ENCODE measurements around the gene POM121C.
"Not testable (repeated sequence)": the region's sequence is repeated elsewhere in the genome, so short reads cannot be mapped to it uniquely, and the experiment has no call there.

Gene POM121C

GRCh38 chr7:75477457-75477856 lies 8.6 kb downstream of the POM121C start:
- H3K9me3 ChIP-seq (ENCODE audit: insufficient read depth, low read depth, low read length); H3K27ac ChIP-seq (ENCODE audit: low read length); H3K27me3 ChIP-seq (ENCODE audit: insufficient read depth, low read length); H3K36me3 ChIP-seq (ENCODE audit: insufficient read depth, low read depth, low read length); H3K4me3 ChIP-seq (ENCODE audit: low read length); H3K4me1 ChIP-seq (ENCODE audit: insufficient read depth, low read length); H3K9ac ChIP-seq (ENCODE audit: low read depth, low read length): not testable (repeated sequence)

GRCh38 chr7:75470166-75470565 lies 15.9 kb downstream of the POM121C start:
- H3K36me3 ChIP-seq (ENCODE audit: insufficient read depth, low read depth, low read length), result peaks cover 16% of the 10 kb centered on the region
- H3K4me1 ChIP-seq (ENCODE audit: insufficient read depth, low read length); H3K9me3 ChIP-seq (ENCODE audit: insufficient read depth, low read depth, low read length); H3K4me3 ChIP-seq (ENCODE audit: low read length); H3K9ac ChIP-seq (ENCODE audit: low read depth, low read length); H3K27ac ChIP-seq (ENCODE audit: low read length); H3K27me3 ChIP-seq (ENCODE audit: insufficient read depth, low read length): not testable (repeated sequence)

- H3K27ac ChIP-seq (ENCODE audit: low read length); H3K36me3 ChIP-seq (ENCODE audit: insufficient read depth, low read depth, low read length); H3K4me3 ChIP-seq (ENCODE audit: low read length); H3K9me3 ChIP-seq (ENCODE audit: insufficient read depth, low read depth, low read length); H3K4me1 ChIP-seq (ENCODE audit: insufficient read depth, low read length); H3K9ac ChIP-seq (ENCODE audit: low read depth, low read length); H3K27me3 ChIP-seq (ENCODE audit: insufficient read depth, low read length): not testable (repeated sequence)
These were observed 25.6 kb downstream of the POM121C start for GRCh38 chr7:75460541-75460940.

GRCh38 chr7:75458034-75458433 lies 28.1 kb downstream of the POM121C start:
- not testable (repeated sequence) for H3K9me3 ChIP-seq (ENCODE audit: insufficient read depth, low read depth, low read length); H3K27ac ChIP-seq (ENCODE audit: low read length); H3K27me3 ChIP-seq (ENCODE audit: insufficient read depth, low read length); H3K4me1 ChIP-seq (ENCODE audit: insufficient read depth, low read length); H3K36me3 ChIP-seq (ENCODE audit: insufficient read depth, low read depth, low read length); H3K9ac ChIP-seq (ENCODE audit: low read depth, low read length); H3K4me3 ChIP-seq (ENCODE audit: low read length)

- not testable (repeated sequence) for H3K27me3 ChIP-seq (ENCODE audit: insufficient read depth, low read length); H3K4me1 ChIP-seq (ENCODE audit: insufficient read depth, low read length); H3K4me3 ChIP-seq (ENCODE audit: low read length); H3K27ac ChIP-seq (ENCODE audit: low read length); H3K9ac ChIP-seq (ENCODE audit: low read depth, low read length); H3K36me3 ChIP-seq (ENCODE audit: insufficient read depth, low read depth, low read length); H3K9me3 ChIP-seq (ENCODE audit: insufficient read depth, low read depth, low read length)
These were observed 29.7 kb downstream of the POM121C start for GRCh38 chr7:75456403-75456802.

GRCh38 chr7:75452494-75452955 lies 33.6 kb downstream of the POM121C start:
- not testable (repeated sequence) for H3K27ac ChIP-seq (ENCODE audit: low read length); H3K9me3 ChIP-seq (ENCODE audit: insufficient read depth, low read depth, low read length); H3K4me1 ChIP-seq (ENCODE audit: insufficient read depth, low read length); H3K9ac ChIP-seq (ENCODE audit: low read depth, low read length); H3K4me3 ChIP-seq (ENCODE audit: low read length); H3K36me3 ChIP-seq (ENCODE audit: insufficient read depth, low read depth, low read length); H3K27me3 ChIP-seq (ENCODE audit: insufficient read depth, low read length)

GRCh38 chr7:75449946-75450345 lies 36.2 kb downstream of the POM121C start:
- H3K9me3 ChIP-seq (ENCODE audit: insufficient read depth, low read depth, low read length); H3K36me3 ChIP-seq (ENCODE audit: insufficient read depth, low read depth, low read length); H3K4me3 ChIP-seq (ENCODE audit: low read length); H3K9ac ChIP-seq (ENCODE audit: low read depth, low read length); H3K27me3 ChIP-seq (ENCODE audit: insufficient read depth, low read length); H3K4me1 ChIP-seq (ENCODE audit: insufficient read depth, low read length); H3K27ac ChIP-seq (ENCODE audit: low read length): not testable (repeated sequence)

- not testable (repeated sequence) for H3K27me3 ChIP-seq (ENCODE audit: insufficient read depth, low read length); H3K4me1 ChIP-seq (ENCODE audit: insufficient read depth, low read length); H3K9me3 ChIP-seq (ENCODE audit: insufficient read depth, low read depth, low read length)
- H3K36me3 ChIP-seq (ENCODE audit: insufficient read depth, low read depth, low read length), result peaks cover 31% of the 10 kb centered on the region
- peak overlapping the region; percentile 81 for H3K9ac ChIP-seq (ENCODE audit: low read depth, low read length)
- H3K4me3 ChIP-seq (ENCODE audit: low read length), result peak overlapping the region; percentile 71
- peak overlapping the region; percentile 24 for H3K27ac ChIP-seq (ENCODE audit: low read length)
These were observed 43.5 kb downstream of the POM121C start for GRCh38 chr7:75442465-75443111.

GRCh38 chr7:75442101-75442464 lies 44.0 kb downstream of the POM121C start:
- Histone ChIP-seq H3K4me3 (ENCODE audit: low read length) (peak overlapping the region; percentile 54; the same call in 1 of the 2 replicates), H3K36me3 (ENCODE audit: insufficient read depth, low read depth, low read length) (peaks cover 35% of the 10 kb centered on the region)
- not testable (repeated sequence) for H3K9ac ChIP-seq (ENCODE audit: low read depth, low read length); H3K27me3 ChIP-seq (ENCODE audit: insufficient read depth, low read length); H3K27ac ChIP-seq (ENCODE audit: low read length); H3K4me1 ChIP-seq (ENCODE audit: insufficient read depth, low read length); H3K9me3 ChIP-seq (ENCODE audit: insufficient read depth, low read depth, low read length)

GRCh38 chr7:75439000-75439399 lies 47.1 kb downstream of the POM121C start:
- not testable (repeated sequence) for H3K4me1 ChIP-seq (ENCODE audit: insufficient read depth, low read length); H3K9ac ChIP-seq (ENCODE audit: low read depth, low read length); H3K4me3 ChIP-seq (ENCODE audit: low read length); H3K27ac ChIP-seq (ENCODE audit: low read length); H3K27me3 ChIP-seq (ENCODE audit: insufficient read depth, low read length); H3K9me3 ChIP-seq (ENCODE audit: insufficient read depth, low read depth, low read length)
- peaks cover 65% of the 10 kb centered on the region for H3K36me3 ChIP-seq (ENCODE audit: insufficient read depth, low read depth, low read length)

- H3K9me3 ChIP-seq (ENCODE audit: insufficient read depth, low read depth, low read length); H3K27me3 ChIP-seq (ENCODE audit: insufficient read depth, low read length); H3K9ac ChIP-seq (ENCODE audit: low read depth, low read length); H3K4me3 ChIP-seq (ENCODE audit: low read length); H3K4me1 ChIP-seq (ENCODE audit: insufficient read depth, low read length); H3K27ac ChIP-seq (ENCODE audit: low read length): not testable (repeated sequence)
- H3K36me3 ChIP-seq (ENCODE audit: insufficient read depth, low read depth, low read length), result peaks cover 22% of the 10 kb centered on the region; the same call in 1 of the 2 replicates
These were observed 62.6 kb downstream of the POM121C start for GRCh38 chr7:75423481-75423880.

- not testable (repeated sequence) for H3K9ac ChIP-seq (ENCODE audit: low read depth, low read length); H3K4me1 ChIP-seq (ENCODE audit: insufficient read depth, low read length); H3K4me3 ChIP-seq (ENCODE audit: low read length); H3K27me3 ChIP-seq (ENCODE audit: insufficient read depth, low read length); H3K9me3 ChIP-seq (ENCODE audit: insufficient read depth, low read depth, low read length); H3K27ac ChIP-seq (ENCODE audit: low read length)
- H3K36me3 ChIP-seq (ENCODE audit: insufficient read depth, low read depth, low read length), result peaks cover 19% of the 10 kb centered on the region; the same call in 1 of the 2 replicates
These were observed 64.0 kb downstream of the POM121C start for GRCh38 chr7:75421798-75422710.

Data from iPS-20b (cell line).